HG02678 (cell line): ENCODE measurements around the gene NPAS3.

ENCODE experiments used
- ATAC-seq: cut with Tn5 transposase; IDR thresholded peaks from one replicate; pipeline ENCODE4 v1.9.1; 2021; ENCODE audit warnings: mild to moderate bottlenecking, moderate library complexity; ENCODE audit not compliant: unreplicated experiment

The NPAS3 gene

DNA sequence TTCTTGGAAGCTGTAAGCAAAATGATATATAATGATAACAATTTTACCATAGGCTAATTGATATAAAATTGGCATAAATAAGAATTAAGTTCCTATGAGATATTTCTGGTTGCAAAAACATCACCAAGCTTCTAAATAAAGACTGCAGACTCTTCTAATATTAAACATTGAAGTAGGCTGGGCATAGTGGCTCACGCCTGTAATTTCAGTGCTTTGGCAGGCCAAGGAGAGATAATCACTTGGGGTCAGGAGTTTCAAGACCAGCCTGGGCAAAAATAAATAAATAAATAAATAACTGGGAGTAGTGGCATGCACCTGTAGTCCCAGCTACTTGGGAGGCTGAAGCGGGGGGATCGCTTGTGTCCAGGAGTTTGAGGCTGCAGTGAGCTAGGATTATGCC is 71.8 kb downstream of the NPAS3 start:
- no peak for ATAC-seq

DNA sequence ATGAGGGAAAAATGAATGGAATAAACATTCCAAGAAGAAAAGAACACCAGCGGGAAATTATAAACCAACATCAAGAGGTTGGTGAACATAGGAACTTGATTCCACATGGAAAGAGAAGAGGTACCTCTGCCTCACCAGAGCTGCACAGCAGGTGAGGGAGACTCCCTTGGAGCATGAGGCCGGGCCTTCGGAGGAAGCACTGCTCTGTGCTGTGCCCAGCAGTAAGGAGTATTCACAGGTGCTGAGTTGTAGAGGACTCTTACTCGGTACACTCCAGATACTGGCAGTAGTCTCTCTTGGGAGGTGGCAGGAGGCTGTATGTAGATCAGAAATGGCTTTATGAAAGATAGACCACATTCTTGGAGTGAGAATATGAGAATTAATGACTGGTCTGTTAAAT is 76.0 kb downstream of the NPAS3 start:
- ATAC-seq = no peak

DNA sequence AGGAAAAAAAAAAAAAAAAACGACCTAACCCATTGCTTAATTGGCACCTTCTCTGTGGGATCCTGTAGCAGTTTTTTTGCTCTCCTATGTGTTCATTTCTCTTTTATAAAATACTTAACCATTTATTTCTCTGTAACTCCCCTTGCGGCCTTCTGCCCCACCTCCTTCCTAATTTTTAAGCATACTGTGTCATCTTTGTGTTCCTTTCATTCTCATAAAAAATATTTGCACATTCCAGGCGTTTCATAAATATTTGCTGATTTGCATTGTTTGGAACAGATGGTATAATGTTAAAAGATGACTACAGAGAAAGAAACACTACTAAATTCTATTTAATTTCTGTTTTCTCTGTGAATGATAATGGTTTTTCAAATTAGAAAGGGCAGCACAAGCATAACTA is 77.9 kb downstream of the NPAS3 start:
- no peak for ATAC-seq

GRCh38 chr14:33017016-33017415 is 78.3 kb downstream of the NPAS3 start:
- no peak for ATAC-seq

DNA sequence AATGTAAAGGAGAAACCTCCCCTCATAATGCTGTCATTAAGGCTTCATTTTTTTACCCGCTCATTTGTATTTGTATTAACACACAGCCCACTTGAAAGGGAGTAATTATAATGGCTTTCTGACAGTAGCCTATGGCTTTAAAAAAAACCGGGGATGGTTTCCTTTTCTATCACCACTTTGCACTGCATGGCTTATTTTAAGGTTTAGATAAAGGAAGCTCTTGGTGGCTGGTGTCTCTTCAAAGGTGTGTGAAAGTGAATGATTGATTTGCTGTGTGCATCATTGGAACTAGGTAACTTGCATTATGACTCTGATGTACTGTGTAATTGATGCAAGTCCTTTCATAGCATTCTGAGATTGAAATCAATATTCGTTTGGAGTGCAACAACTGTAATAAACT is 80.7 kb downstream of the NPAS3 start:
- no peak for ATAC-seq

- no peak for ATAC-seq
These were observed 88.3 kb downstream of the NPAS3 start for GRCh38 chr14:33026850-33027430.

- no peak for ATAC-seq
These were observed 90.8 kb downstream of the NPAS3 start for GRCh38 chr14:33029511-33029910.

DNA sequence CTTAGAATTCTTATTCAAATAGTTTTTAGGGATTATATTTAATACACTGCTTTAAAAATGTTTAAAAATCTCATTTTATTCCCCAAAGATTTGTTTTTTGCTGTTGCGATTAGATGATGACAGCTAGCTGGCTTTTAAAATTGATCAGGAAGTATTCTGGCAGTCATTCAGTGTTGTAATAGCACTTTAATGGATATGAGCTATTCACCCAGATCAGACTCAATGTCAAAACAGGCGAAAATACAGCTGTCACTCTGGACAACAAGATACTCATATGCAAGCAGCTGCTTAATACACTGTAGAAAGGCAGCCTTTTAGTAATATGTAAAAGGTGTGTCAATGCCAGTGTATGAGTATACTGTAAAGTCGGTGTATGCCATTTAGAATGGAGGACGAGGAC is 91.7 kb downstream of the NPAS3 start:
- no peak for ATAC-seq

DNA sequence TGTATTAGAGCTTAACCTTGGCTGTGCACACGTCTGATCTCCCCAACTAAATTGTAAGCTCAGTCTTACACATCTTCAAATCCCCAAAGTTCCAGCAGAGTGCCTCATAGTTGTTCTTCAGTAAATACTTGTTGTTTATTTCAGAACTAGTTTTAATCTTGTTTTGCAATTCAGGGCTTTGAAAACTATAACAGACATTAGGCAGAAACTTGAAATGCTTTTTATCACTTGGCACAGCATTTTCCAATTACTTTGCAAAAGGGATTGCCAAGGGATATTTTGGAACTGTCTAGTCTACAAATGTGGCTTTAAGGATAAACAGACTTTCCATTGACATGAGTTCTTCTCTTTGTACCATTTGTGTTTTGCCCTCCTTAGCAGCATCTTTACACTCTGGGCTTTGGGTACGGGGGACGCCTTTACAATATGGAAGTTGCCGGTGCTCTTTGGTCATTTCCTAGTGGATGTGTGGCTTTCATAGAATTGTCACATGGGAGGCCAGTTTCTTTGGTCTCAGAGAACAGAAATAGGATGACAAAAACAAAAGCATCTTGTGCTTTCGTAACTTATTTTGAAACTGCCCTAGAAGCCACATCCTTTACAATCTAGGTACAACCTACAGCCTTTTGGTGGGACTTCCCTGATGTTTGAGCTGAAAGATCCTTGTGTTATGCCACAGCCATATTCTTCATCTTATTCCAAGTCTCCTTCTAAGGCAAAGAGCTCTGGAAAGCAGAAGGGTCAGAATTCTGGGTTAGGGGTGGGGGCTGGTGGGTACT is 96.9 kb downstream of the NPAS3 start:
- no peak for ATAC-seq

DNA sequence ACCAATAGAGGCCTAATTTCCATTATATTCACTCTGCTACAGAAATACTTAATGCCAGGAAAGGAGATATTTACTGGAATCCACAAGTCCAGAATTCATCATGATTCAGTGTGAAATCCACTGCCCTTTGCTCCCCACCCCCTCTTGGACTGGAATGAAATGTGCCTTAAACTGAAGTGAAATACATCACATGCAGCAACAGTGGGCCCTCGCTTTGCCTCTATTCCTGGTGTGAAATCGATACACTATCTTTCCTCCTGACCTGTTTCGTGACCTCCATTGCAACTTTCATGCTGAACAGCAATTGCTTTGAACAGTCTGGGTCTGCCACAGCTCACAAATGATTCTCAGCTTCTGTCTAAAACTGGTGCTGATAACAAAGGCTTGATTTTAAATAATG is 100.6 kb downstream of the NPAS3 start:
- ATAC-seq = no peak

DNA sequence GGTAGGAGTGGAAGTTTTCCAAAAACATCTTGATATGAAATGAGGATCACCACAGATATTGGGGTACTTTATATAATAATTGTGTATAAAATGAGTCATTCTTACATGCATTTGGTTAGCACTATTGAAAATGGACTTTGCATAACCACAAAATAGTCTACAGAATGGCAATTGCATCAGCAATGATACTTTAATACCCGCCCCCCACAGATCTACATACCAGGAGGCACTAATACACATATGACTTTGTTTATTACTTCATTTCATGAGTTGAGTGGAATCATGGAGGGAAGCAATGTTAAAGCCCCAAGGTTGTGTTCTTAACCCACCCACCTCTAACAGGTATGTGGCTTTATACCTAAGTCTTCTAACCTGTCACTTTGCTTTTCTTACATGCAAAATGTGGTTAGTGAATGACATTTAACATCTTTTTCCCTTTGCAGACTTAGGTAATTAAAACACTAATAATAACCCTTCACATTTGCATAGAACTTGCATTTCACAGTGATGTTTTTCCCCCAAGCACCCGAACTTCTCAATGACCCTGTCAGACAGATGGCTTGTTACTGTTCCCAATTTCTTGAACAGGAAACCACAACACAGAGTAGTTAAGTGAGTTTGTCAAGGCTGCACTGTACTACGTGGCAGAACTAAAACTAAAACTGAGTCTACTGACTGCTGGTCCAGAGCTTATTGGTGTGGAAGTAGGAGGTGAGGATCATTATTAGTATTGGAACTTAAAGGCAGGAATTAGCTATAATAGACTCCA is 101.9 kb downstream of the NPAS3 start:
- no peak for ATAC-seq

DNA sequence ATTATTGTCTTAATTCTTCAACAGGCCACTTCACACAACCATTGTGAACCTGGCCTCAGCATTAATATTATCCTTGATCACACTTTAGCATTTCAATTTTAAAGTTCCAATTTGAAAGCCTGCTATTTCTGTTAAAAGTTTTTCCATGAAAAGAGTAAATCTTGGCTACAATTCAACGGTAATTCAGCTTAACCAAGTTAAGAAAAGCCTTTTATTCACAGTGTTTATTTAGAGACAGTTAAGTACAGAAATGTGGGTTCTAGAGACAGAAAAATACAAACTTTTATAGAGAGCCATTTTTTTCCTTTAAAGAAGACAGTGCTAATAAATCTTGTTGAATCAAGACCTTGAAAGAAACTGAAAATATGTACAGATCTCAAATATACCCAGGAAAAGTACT is 103.9 kb downstream of the NPAS3 start:
- no peak for ATAC-seq

- ATAC-seq = no peak
These were observed 107.1 kb downstream of the NPAS3 start for GRCh38 chr14:33045760-33046159.

DNA sequence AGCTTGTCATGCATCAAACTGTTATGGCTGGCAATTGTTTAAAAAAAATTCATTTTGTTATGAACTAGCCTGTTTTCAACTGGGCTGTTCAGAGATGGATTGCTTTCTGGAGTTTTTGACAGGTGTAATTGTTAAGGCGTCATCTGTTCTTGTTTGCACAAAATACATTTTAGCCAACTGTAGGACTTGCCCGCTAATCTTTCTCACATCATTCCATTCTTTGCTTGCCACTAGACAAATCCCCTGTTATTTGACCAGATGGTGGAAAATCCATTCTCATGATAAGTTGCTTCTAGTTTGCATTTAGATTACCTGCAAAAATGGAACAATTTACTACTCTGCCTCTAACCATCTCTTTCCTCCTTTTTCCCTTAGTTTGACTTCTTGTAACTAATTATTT is 114.3 kb downstream of the NPAS3 start:
- no peak for ATAC-seq

DNA sequence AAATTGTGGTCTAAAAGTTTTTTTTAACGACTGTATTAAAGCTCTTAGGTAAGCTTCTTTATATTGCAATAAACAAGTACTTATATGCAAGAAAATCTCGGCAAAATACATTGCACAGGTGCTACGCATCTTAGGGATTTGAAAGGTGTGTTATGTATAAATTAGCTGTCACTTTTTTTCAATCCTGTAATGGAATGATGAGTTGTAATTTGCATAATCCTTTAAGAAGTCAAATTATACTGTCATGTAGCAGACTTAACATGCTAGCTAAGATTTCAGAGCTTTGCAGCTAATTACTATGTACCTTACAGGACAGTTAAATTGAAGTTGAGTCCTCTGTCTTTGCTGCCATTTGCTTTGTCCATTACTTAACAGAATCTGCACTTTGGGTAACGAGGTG is 117.5 kb downstream of the NPAS3 start:
- no peak for ATAC-seq

GRCh38 chr14:33057585-33057984 is 118.9 kb downstream of the NPAS3 start:
- no peak for ATAC-seq

DNA sequence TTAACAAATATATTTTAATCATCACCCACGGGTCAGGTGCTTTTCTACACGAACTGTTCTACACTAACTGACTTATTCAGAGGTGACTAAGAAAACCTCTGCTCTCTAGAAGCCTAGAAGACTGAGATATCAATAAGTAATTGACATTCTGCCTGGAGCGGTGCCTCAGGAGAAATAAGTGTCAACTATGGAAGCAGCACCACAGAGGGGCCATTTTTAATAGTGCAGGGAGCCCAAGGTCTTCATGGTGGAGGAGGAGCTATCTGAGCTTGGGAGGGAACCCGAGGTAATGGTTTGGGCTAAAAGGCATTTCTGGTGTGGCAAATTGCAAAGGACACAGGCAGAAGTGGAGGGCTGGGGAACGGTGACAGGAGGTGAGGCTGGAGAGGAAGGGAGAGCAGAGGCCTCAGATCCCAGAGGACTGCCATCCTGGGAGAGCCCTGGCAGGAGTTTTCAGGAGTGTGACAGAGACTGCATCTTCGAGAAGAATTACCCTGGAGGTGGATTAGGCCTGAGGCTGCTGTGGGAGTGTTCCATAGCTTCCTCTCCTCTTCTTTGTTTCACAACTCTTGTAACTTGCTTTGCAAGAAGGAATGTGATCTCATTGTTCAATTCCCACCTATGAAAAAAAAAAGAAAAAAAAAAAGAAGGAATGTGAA is 123.1 kb downstream of the NPAS3 start:
- no peak for ATAC-seq

GRCh38 chr14:33062476-33062875 is 123.8 kb downstream of the NPAS3 start:
- ATAC-seq = no peak

- no peak for ATAC-seq
These were observed 124.2 kb downstream of the NPAS3 start for GRCh38 chr14:33062881-33063280.

GRCh38 chr14:33063521-33063920 is 124.8 kb downstream of the NPAS3 start:
- ATAC-seq = no peak

DNA sequence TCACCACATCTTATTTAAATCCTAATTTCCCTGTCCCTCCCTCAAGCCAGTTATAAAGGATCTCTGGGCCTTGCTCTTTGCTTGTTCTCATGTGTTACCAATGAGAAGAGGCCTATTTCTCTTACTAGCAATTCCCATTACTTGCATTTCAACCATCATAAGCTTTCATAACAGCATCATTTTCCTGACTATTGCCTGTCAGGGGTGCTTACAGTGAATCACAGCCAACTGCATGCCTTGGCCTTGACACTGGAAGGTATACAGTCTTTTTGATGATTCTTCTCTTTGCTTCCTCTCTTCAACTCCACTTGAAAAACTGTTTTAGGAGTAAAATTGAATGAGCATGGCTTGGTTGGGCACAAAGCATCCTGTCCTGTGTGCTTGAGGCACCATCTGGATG is 127.0 kb downstream of the NPAS3 start:
- ATAC-seq = no peak

GRCh38 chr14:33068040-33068439 is 129.4 kb downstream of the NPAS3 start:
- ATAC-seq = no peak
